PFSK-1 (cell line): Measurements from ENCODE around the gene ENTPD1.

Experiments used
- FOXP2 ChIP-seq: optimal IDR thresholded peaks from 2 replicates; pipeline ENCODE3; 2011; ENCODE audit warnings: borderline replicate concordance, control low read depth, inconsistent platforms; ENCODE audit not compliant: insufficient read depth; ENCODE audit errors: extremely low read length, extremely low read depth
- POLR2AphosphoS5 ChIP-seq: IDR thresholded peaks from 2 replicates; pipeline ENCODE4 v1.6.1; 2012; ENCODE audit warnings: low read depth, mild to moderate bottlenecking, control low read depth, low read length, moderate library complexity
- SIN3A ChIP-seq: IDR thresholded peaks from 2 replicates; pipeline ENCODE4 v1.6.1; 2012; ENCODE audit warnings: mild to moderate bottlenecking, low read length, moderate library complexity, borderline replicate concordance; ENCODE audit not compliant: insufficient read depth
- TAF1 ChIP-seq: IDR thresholded peaks from 2 replicates; pipeline ENCODE4 v1.6.1; 2012; ENCODE audit warnings: low read length, control low read depth, borderline replicate concordance; ENCODE audit not compliant: insufficient read depth
- TF ChIP-seq, protein P1 (sequence below), 2 experiments: IDR thresholded peaks; 2 replicates each; pipeline versions ENCODE4 v1.6.1 to v1.8.0; 2011 to 2012; ENCODE audit warnings: low read depth in 2 of 2, low read length in 2 of 2, control low read depth in 1 of 2, inconsistent platforms in 1 of 2, mild to moderate bottlenecking in 1 of 2, moderate library complexity in 1 of 2; ENCODE audit not compliant: insufficient read depth in 1 of 2

Gene ENTPD1

DNA sequence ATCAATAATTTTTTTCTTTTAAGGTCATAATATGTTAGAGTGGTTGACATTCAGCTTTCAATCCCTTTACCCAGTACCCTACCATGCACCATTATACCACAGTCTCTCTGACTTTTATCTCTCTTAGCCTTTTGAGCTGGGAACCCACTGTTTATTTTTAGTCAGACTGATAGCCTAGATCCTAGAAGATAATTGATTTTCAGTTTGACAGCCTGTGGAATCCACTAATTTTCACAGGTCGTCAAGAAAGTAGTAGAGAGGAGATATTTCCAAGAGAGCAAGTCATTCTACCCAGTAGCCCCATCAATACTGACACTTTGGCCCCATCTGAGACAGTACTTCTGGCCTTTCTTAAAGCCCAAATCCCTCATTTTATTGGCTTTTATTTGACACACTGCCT is 84.7 kb downstream of the ENTPD1 start:
- no peak for TF ChIP-seq SIN3A

DNA sequence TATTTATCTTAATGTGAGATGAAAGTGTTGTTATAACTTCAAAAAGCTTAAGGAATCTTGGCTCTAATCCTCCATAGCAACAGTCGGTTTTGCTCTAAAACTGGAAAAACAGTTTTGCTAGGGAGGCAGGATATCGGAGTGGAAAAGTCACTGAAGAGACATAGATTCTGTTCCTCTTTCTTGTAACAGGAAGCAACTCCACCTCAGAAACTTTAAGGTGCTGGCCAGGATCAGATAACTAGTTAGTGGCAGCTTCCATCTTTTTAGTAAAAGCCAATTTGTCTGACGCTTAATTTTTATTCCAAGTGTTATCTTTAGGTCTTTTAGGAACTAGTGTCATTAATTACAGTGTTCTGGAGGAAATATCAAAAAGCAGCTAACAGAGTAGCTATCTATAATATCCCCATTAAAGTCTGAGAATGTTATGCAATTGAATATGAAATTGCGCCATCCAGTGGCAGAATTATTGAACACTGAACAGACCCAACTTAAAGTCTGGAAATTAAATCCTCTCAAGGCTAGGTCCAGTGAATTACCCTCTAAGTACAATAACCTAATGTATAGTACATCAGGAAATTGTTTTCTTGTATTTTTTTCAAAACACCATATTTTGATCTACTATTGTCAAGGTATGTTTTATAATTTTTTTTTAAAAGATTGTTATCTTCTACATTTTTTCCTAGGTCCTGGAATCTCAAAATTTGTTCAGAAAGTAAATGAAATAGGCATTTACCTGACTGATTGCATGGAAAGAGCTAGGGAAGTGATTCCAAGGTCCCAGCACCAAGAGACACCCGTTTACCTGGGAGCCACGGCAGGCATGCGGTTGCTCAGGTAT is 85.9 kb downstream of the ENTPD1 start:
- TF ChIP-seq TAF1 (no peak), FOXP2 (no peak), POLR2AphosphoS5 (no peak), SIN3A (no peak)
- TF ChIP-seq, protein P1, sequence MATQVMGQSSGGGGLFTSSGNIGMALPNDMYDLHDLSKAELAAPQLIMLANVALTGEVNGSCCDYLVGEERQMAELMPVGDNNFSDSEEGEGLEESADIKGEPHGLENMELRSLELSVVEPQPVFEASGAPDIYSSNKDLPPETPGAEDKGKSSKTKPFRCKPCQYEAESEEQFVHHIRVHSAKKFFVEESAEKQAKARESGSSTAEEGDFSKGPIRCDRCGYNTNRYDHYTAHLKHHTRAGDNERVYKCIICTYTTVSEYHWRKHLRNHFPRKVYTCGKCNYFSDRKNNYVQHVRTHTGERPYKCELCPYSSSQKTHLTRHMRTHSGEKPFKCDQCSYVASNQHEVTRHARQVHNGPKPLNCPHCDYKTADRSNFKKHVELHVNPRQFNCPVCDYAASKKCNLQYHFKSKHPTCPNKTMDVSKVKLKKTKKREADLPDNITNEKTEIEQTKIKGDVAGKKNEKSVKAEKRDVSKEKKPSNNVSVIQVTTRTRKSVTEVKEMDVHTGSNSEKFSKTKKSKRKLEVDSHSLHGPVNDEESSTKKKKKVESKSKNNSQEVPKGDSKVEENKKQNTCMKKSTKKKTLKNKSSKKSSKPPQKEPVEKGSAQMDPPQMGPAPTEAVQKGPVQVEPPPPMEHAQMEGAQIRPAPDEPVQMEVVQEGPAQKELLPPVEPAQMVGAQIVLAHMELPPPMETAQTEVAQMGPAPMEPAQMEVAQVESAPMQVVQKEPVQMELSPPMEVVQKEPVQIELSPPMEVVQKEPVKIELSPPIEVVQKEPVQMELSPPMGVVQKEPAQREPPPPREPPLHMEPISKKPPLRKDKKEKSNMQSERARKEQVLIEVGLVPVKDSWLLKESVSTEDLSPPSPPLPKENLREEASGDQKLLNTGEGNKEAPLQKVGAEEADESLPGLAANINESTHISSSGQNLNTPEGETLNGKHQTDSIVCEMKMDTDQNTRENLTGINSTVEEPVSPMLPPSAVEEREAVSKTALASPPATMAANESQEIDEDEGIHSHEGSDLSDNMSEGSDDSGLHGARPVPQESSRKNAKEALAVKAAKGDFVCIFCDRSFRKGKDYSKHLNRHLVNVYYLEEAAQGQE (IDR thresholded peaks at IDR 0.05; ENCODE audit: insufficient read depth in 1 of 2, low read depth in 2 of 2, low read length in 2 of 2), result no peak

DNA sequence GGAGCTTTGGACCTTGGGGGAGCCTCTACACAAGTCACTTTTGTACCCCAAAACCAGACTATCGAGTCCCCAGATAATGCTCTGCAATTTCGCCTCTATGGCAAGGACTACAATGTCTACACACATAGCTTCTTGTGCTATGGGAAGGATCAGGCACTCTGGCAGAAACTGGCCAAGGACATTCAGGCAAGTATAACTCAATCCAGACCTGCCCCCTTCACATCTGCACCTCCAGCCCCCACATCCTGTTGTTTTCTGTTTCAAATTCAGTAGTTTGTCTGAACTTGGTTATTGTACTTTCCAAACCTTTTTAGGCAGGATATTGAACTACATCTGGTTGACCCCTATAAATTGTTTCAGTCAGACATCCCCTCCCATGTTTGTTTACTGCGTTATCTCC is 89.4 kb downstream of the ENTPD1 start:
- TF ChIP-seq, protein P1 (IDR thresholded peaks at IDR 0.05; ENCODE audit: insufficient read depth in 1 of 2, low read depth in 2 of 2, low read length in 2 of 2), result no peak
- TF ChIP-seq FOXP2, result no peak
- no peak for TF ChIP-seq SIN3A
- no peak for TF ChIP-seq TAF1
- no peak for TF ChIP-seq POLR2AphosphoS5

DNA sequence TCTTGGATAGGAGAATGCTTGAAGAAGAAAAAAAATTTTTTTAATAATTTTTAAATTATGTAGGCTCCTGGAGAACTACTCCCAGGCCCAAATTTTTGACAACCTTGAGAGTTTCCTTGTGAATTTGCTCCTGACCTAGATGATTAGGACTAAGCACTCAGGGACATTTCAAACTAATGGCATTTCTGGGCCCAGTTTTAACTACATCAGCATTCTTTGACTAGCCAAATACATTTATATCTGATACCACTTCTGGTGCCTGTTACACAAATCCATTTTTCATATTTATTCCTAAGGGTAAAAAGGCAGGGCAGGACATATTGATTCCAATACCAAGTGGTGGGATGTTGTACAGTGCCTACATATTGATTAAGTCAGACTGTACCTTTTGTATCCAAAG is 91.0 kb downstream of the ENTPD1 start:
- TF ChIP-seq SIN3A (no peak), TAF1 (no peak), POLR2AphosphoS5 (no peak), FOXP2 (no peak)
- TF ChIP-seq, protein P1 (IDR thresholded peaks at IDR 0.05; ENCODE audit: insufficient read depth in 1 of 2, low read depth in 2 of 2, low read length in 2 of 2), result no peak

DNA sequence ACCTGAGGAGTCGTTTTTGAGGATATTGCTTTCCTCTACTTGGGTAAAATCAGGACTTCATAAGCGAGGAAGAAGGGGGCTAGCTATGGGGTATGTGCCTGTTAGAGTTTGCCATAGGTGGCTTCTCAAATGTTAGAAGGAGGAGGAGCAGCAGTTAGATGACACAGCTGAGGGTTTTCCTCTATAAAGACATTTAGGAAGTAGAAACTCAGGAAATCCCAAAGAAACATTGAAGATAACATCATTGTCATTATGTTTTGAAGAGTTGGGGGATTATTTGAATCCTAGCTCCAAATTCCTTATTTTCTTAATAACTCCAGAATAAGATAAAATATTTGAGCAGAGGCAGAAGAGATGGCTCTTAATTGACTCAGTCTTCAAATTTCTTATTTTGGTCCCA is 92.9 kb downstream of the ENTPD1 start:
- TF ChIP-seq, protein P1 (IDR thresholded peaks at IDR 0.05; ENCODE audit: insufficient read depth in 1 of 2, low read depth in 2 of 2, low read length in 2 of 2), result no peak
- TF ChIP-seq FOXP2 (no peak), SIN3A (no peak), POLR2AphosphoS5 (no peak), TAF1 (no peak)
